ENCODE results near the gene AK1.

DNA sequence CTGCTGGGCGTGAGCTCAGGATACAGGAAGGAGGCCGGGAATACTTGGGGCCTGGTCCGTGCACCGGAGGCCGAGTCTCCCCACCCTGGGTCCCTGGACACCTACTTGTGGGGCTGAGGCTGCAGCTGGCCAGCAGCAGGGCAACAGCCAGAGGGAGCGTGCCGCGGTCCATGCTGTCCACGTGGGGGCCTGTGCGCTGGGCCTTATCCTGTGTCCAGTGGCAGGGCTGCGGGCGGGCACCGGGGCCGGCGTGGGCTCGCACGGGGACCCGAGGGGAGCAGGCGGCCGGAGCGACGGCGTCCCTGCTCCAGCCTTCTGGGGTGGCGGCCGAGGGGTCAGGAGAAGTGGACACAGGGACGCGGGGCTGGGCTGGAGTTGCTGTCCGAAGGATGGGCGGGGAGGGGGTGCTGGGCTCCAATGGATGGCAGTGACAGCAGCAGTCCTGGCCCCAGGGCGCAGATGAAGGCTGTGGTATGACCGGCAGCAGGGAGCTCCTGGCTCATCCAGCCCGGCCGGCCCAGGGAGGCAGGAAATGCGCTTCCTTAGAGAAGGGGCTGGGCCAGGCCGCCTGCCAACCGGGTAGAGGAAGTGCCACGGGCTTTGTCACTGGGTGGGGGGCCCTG lies 23.2 kb downstream of the AK1 start, which contains the start of gene ENG:
- TF ChIP-seq CTCF (IDR thresholded peaks at IDR 0.05): peak; percentile 37
- no peak for TF ChIP-seq EP300 (IDR thresholded peaks at IDR 0.05; ENCODE audit: borderline replicate concordance in 1 of 2, low read depth in 1 of 2, low read length in 1 of 2)
- peak; percentile 90 for TF ChIP-seq MXI1 (IDR thresholded peaks at IDR 0.05; ENCODE audit: low read depth, low read length)
